GM19025 (cell line): ENCODE results near the gene MRPL4.
"Not testable (repeated sequence)": the region's sequence is repeated elsewhere in the genome, so short reads cannot be mapped to it uniquely, and the experiment has no call there.

Experiments used
- ATAC-seq: cut with Tn5 transposase; IDR thresholded peaks from one replicate; pipeline ENCODE4 v1.9.1; 2021; ENCODE audit warnings: mild to moderate bottlenecking, low read depth, moderate library complexity; ENCODE audit not compliant: unreplicated experiment

MRPL4 gene

DNA sequence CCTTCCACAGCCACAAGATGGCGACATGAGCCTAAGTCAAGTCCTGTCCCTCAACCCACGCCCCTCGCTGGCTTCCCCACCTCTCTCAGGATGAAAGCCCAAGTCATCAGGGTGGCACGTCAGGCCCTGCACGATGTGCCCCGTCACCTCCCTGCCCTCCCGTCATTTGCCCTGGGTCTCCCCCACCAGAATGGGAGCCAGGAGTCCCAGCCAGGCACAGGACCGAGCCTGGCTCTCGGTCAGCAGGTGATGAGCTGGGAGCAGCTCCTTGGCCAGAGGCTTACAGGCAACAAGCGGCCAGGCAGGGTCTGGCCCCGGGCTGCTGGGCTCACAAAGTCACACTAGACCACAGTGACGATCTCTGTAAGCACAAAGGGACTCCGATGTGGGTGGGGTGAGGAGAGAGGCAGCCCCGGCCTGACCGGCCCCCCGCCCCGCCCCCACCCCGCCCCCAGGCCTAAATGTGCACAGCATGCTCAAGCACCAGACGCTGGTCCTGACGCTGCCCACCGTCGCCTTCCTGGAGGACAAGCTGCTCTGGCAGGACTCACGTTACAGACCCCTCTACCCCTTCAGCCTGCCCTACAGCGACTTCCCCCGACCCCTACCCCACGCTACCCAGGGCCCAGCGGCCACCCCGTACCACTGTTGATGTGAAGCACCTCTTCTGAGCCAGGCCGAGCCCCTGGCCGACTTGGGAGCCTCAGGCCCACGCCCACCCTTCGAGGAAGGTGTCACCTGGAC is 7.3 kb downstream of the MRPL4 start:
- ATAC-seq: no peak

DNA sequence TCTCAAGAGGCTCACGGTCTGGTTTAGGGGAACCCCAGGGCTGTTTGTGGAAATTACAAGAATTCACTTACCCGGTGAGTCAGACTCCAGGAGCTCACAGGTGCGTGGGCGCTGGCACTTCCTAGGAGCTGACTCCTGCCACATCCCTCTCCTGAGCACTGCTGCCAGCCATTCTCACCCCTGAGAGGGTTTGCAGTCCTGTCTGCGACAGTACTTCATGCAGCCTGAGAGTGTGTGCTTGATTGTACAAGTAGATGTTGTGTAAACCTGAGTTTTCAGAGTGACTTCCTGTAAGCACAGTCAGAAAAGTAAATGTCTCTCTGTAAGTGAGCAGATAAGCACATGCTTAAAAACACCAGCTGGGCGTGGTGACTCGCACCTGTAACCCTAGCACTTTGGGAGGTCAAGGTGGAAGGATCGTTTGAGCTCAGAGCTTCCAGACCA is 8.1 kb downstream of the MRPL4 start:
- no peak for ATAC-seq

DNA sequence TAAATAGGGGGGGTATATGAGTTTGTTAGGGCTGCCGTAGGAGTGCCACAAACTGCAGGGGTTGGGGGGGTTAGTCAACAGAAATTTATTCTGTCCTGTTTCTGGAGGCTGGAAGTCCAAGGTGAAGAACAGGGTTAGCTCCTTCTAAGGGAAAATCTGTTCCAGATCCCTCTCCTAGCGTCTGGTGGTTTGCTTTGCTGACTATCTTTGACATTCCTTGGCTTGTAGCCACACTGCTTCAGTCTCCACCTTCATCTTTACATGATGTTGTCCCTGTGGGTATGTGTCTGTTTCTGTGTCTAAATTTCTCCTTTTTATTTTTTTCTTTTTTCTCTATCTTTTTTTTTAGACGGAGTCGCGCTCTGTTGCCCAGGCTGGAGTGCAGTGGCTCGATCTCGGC is 10.8 kb downstream of the MRPL4 start:
- ATAC-seq: no peak

DNA sequence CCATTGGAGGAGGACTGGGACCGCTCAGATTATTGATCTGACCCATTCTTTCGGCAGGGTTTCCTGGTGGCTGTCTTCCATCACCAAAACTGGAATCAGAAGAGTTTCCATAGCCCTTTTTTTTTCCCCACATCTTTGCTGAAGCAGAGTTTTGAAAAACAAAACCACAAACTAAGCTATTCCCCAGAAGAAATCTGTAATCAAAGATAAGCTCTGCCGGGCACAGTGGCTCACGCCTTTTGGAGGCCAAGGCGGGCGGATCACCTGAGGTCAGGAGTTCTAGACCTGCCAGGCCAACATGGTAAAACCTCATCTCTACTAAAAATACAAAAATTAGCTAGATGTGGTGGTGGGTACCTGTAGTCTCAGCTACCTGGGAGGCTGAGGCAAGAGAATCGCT is 14.7 kb downstream of the MRPL4 start:
- ATAC-seq: no peak

DNA sequence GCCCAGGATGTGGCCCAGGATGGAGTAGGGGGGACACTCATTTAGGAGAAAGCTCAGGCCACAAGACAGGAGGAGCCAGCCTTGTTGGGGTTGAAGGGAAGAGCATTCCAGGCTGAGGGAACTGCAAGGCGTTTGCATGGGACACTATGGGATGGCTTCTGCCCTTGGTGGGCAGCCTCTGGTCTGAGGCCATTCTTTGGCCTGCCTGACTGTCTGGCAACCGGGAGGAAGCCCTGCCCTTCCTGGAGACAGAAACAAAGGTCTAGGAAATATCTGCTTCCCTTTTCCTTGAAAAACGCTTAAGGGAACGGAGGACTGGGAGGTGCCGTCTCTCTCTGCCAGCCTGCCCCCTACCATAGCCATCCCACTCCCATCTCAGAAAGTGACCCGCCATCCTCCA is 16.1 kb downstream of the MRPL4 start:
- ATAC-seq: no peak

DNA sequence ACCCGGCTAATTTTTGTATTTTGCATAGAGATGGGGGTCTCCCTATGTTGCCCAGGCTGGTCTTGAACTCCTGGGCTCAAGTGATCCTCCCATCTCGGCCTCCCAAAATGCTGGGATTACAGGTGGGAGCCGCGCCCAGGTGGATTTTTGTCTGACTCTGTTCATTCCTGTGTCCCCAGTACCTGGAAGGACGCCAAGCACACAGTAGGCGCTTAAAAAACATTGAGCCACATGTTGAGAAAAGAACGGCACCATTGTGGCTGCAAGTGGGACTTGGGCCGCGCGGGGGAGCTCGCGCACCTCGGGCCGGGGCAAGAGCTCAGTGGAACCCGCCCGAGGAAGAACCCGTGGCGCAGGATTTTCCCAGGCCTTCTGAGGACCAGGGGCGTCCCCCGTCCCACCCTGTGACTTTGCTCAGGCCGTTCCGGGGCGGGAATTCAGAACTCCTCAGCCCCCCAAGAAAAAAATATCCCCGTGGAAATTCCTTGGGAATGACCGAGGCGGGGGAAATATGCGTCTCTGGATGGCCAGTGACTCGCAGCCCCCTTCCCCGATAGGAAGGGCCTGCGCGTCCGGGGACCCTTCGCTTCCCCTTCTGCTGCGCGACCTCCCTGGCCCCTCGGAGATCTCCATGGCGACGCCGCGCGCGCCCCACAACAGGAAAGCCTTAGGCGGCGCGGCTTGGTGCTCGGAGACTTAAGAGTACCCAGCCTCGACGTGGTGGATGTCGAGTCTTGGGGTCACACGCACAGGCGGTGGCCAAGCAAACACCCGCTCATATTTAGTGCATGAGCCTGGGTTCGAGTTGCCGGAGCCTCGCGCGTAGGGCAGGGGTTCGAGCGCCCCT is 17.5 kb downstream of the MRPL4 start:
- no peak for ATAC-seq

DNA sequence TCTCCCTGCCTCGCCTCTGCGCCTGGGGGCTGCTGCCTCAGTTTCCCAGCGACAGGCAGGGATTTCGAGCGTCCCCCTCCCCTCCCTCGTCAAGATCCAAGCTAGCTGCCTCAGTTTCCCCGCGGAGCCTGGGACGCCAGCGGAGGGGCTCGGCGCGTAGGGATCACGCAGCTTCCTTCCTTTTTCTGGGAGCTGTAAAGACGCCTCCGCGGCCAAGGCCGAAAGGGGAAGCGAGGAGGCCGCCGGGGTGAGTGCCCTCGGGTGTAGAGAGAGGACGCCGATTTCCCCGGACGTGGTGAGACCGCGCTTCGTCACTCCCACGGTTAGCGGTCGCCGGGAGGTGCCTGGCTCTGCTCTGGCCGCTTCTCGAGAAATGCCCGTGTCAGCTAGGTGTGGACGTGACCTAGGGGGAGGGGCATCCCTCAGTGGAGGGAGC is 18.2 kb downstream of the MRPL4 start:
- ATAC-seq: no peak

DNA sequence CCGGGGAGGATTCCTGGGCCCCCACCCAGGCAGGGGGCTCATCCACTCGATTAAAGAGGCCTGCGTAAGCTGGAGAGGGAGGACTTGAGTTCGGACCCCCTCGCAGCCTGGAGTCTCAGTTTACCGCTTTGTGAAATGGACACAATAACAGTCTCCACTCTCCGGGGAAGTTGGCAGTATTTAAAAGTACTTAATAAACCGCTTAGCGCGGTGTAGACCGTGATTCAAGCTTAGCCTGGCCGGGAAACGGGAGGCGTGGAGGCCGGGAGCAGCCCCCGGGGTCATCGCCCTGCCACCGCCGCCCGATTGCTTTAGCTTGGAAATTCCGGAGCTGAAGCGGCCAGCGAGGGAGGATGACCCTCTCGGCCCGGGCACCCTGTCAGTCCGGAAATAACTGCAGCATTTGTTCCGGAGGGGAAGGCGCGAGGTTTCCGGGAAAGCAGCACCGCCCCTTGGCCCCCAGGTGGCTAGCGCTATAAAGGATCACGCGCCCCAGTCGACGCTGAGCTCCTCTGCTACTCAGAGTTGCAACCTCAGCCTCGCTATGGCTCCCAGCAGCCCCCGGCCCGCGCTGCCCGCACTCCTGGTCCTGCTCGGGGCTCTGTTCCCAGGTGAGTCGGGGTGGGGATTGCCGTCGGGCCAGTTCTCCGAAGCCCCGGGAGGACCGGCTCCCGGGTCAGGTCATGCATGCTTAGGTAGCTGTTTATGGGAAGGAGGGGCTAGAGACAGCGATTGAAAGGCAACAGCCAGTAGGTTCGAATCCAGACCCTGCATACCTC is 18.8 kb downstream of the MRPL4 start, which contains the start of gene ICAM1:
TSS of gene ICAM1 (plus strand) at position 505 of the 779 bp plus-strand sequence. CDS start at position 545, 40 bp downstream.
- ATAC-seq: no peak

DNA sequence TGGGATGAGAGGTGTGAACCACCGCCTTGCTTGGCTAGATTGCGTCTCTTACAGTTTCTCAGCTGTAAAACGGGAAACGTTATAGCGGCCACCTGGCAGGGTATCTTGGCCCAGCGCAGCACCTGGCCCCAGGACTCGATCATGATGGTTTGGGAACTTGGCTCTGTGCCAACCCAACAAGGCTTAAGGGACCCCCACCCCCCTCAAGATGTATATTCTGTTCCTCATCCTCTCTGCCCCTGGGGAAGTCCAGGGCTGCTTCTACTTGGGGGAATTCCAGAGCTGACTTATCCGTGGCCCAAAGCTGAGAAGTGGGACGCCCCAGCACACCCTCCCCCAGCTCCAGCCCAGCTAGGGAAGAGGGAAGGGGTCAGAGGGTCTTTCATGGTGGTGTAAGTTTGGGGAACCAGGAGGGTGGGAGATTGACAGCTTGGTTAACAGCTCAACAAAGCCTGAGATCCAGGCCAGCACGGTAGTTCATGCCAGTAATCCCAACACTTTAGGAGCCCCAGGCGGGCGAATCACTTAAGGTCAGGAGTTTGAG is 19.6 kb downstream of the MRPL4 start:
- peak; percentile 30 for ATAC-seq

DNA sequence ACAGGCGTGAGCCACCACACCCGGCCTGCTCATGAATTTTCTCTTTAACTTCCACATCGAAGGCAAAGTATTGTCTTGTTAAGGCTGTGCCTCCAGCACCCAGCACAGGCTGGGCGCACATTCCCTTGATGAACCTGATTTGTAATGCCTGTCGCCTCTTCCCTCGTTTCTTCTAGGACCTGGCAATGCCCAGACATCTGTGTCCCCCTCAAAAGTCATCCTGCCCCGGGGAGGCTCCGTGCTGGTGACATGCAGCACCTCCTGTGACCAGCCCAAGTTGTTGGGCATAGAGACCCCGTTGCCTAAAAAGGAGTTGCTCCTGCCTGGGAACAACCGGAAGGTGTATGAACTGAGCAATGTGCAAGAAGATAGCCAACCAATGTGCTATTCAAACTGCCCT is 22.6 kb downstream of the MRPL4 start:
- no peak for ATAC-seq

DNA sequence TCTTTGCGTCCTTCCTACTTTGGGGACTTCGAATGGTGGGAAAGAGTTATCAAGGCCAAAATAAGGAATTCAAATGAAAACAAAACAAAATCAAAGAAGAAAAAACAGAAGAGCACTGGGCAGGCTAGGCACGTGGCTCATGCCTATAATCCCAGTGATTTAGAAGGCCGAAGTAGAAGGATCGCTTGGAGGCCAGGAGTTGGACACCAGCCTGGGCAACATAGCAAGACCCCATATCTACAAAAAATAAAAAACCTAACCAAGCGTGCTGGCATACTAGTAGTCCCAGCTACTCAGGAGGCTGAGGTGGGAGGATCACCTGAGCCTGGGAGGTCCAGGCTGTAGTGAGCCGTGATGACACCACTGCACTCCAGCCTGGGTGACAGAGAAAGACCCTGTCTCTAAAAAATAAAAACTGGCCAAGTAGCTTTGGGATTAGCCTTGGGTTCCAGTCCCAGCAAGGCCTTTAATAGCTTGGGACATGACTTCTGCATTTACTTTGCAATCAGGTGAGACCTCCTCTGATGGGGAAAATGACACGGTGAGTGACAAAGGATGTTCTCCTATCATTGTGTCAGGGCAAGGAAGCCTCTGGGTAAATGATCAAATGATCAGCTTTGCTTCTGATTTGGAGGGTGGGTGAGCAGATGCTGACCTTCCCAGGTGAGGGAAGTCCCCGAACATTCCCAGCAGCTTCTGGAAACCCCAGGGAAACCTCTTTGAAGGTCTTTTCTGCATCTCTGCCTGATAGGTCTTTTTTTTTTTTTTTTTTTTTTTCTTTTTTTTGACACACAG is 26.0 kb downstream of the MRPL4 start:
- ATAC-seq: no peak

DNA sequence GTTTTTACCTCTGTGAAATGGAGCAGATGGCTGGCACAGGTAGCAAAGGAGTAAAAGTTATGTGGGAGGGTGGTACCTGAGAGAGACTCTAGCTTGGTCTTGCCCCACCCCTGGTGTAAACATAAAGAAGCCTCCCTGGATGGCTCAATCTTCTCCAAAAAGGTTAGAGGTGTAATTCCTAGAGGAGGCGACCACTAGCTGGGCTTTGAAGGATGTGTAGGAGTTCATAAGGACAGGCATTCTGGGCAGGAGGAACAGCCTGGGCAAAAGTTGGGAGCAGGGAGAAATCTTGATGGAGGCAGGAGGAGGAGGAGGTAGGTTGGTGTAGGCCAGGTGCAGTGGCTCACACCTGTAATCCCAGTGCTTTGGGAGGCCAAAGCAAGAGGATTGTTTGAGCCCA is 26.9 kb downstream of the MRPL4 start:
- no peak for ATAC-seq

DNA sequence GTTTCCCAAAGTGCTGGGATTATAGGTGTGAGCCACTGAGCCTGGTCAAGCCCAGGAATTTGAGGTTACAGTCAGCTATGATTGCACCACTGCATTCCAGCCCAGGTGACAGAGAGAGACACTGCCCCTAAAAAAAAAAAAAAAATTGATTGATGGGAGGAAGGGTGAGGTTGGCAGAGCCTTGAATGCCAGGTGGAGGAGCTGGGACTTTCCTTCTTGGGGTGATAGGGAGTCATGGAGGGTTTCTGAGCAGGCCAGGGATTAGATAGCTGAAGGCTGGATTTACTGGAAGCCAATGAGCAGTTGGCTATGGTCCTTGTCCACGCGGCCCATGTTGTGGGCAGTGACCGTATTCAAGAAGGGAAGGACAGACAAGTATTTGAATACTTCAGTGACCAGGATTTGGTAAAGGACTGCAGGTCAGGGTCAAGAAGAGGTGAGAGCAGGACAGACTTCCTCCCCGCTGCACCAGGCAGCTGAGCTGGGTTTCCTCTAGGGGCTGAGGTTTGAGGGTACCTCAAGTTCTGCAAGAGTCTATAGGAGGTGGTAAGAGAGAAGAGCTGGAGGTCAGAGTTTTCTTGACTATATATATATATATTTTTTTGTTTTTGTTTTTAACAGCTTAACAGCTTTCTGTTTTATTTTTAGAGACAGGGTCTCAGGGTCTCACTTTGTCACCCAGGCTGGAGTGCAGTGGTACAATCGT is 27.9 kb downstream of the MRPL4 start:
- ATAC-seq: no peak

DNA sequence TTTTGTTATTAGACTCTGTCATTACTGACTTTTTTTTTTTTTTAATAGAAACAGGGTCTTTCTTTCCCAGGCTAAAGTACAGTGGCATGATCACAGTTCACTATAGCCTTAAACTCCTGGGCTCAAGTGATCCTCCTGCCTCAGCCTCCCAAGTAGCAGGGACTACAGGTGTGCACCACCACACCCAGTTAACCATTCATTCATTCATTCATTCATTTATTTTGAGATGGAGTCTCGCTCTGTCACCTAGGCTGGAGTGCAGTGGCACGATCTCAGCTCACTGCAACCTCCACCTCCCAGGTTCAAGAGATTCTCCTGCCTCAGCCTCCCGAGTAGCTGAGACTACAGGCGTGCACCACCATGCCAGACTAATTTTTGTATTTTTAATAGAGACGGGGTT is 30.0 kb downstream of the MRPL4 start:
- ATAC-seq: not testable (repeated sequence)

DNA sequence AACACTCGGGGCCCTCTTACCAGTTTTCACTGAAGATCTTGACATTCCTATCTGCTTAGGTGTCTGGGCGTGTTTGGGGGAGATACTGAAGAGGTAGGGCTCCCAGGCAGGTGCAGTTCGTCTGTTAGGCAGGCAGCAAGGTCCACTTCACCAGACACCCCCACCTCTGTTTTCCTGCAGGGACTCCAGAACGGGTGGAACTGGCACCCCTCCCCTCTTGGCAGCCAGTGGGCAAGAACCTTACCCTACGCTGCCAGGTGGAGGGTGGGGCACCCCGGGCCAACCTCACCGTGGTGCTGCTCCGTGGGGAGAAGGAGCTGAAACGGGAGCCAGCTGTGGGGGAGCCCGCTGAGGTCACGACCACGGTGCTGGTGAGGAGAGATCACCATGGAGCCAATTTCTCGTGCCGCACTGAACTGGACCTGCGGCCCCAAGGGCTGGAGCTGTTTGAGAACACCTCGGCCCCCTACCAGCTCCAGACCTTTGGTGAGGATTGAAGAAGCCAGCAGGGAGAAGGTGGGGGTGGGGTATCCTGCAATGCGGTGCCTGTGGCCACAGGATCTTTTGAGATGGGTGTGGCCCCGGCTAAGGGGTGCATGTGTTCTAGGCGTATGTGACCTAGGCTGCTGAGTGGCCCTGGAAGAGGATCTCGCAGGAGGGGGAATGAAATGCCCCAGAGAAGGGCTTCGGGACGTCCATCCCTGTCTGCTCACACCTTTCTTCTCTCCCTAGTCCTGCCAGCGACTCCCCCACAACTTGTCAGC is 31.5 kb downstream of the MRPL4 start:
- no peak for ATAC-seq

DNA sequence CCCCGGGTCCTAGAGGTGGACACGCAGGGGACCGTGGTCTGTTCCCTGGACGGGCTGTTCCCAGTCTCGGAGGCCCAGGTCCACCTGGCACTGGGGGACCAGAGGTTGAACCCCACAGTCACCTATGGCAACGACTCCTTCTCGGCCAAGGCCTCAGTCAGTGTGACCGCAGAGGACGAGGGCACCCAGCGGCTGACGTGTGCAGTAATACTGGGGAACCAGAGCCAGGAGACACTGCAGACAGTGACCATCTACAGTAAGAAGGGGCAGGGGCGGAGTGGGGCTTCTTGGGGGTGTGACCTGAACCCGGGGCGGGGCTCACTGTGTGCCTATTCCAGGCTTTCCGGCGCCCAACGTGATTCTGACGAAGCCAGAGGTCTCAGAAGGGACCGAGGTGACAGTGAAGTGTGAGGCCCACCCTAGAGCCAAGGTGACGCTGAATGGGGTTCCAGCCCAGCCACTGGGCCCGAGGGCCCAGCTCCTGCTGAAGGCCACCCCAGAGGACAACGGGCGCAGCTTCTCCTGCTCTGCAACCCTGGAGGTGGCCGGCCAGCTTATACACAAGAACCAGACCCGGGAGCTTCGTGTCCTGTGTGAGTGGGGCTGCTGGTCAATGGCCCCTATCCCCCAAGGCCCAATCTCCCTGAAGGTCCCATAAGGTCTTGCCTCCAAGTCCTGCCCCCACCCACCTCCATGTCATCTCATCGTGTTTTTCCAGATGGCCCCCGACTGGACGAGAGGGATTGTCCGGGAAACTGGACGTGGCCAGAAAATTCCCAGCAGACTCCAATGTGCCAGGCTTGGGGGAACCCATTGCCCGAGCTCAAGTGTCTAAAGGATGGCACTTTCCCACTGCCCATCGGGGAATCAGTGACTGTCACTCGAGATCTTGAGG is 32.3 kb downstream of the MRPL4 start:
- ATAC-seq: no peak

DNA sequence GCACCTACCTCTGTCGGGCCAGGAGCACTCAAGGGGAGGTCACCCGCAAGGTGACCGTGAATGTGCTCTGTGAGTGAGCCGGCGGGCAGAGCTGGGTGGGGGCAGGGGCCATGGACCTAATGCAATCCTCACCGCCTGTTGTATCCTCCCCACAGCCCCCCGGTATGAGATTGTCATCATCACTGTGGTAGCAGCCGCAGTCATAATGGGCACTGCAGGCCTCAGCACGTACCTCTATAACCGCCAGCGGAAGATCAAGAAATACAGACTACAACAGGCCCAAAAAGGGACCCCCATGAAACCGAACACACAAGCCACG is 32.9 kb downstream of the MRPL4 start:
- no peak for ATAC-seq

DNA sequence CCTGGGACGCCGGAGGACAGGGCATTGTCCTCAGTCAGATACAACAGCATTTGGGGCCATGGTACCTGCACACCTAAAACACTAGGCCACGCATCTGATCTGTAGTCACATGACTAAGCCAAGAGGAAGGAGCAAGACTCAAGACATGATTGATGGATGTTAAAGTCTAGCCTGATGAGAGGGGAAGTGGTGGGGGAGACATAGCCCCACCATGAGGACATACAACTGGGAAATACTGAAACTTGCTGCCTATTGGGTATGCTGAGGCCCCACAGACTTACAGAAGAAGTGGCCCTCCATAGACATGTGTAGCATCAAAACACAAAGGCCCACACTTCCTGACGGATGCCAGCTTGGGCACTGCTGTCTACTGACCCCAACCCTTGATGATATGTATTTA is 33.4 kb downstream of the MRPL4 start:
- no peak for ATAC-seq
